ENCODE results near the gene WNT4. TPM values are rescaled to one million over a fixed set of nuclear protein-coding genes. Genes with fewer than 3 reads are reported as not detected.

WNT4 gene
- total RNA-seq, 1 donor = under 0.01 TPM

DNA sequence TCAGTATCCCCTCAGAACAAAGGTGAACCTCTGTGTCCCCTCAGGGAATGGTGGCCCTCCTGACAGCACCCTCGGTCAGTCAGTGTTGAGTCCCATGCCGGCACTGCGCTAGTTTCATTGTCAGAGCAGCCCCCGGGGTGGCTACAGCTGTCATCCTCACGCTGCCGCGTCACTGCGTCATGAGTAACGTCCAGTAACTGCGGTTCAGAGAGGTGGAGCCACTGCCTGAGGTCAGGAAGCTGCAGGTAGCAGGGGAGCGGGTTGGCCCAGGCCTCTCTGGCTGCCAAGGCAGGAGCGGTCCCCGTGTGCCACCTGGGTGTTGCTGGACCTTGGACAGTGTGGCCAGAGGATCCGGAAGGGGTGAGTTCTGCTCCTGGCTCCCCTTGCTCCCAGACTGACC is 20.2 kb upstream of the WNT4 start:
- no peak overlapping the region for H3K27ac ChIP-seq (ENCODE audit: low read depth, low read length)
- H3K4me3 ChIP-seq (ENCODE audit: insufficient read depth, low read length) = no peak overlapping the region
- no peak overlapping the region for H2AFZ ChIP-seq (ENCODE audit: low read length)
- no peaks in the 10 kb centered on the region for H3K4me1 ChIP-seq (ENCODE audit: insufficient read depth, low read length)
- peaks cover 2% of the 10 kb centered on the region for H3K27me3 ChIP-seq (ENCODE audit: insufficient read depth, low read length)
- no peaks in the 10 kb centered on the region for H3K36me3 ChIP-seq (ENCODE audit: insufficient read depth, low read length)
- no peaks in the 10 kb centered on the region for H3K79me2 ChIP-seq (ENCODE audit: insufficient read depth, low read length)
- no peak overlapping the region for H3K4me2 ChIP-seq (ENCODE audit: insufficient read depth, low read length)
- peak; percentile 43 for DNase-seq (ENCODE audit: insufficient read length, low spot score, missing footprints)
- TF ChIP-seq, protein P1, sequence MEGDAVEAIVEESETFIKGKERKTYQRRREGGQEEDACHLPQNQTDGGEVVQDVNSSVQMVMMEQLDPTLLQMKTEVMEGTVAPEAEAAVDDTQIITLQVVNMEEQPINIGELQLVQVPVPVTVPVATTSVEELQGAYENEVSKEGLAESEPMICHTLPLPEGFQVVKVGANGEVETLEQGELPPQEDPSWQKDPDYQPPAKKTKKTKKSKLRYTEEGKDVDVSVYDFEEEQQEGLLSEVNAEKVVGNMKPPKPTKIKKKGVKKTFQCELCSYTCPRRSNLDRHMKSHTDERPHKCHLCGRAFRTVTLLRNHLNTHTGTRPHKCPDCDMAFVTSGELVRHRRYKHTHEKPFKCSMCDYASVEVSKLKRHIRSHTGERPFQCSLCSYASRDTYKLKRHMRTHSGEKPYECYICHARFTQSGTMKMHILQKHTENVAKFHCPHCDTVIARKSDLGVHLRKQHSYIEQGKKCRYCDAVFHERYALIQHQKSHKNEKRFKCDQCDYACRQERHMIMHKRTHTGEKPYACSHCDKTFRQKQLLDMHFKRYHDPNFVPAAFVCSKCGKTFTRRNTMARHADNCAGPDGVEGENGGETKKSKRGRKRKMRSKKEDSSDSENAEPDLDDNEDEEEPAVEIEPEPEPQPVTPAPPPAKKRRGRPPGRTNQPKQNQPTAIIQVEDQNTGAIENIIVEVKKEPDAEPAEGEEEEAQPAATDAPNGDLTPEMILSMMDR (IDR thresholded peaks at IDR 0.05; ENCODE audit: extremely low read depth, low read depth, low read length) = no peak
- no peaks in the 10 kb centered on the region for H3K9me3 ChIP-seq (ENCODE audit: low read depth, low read length)
- H4K20me1 ChIP-seq (ENCODE audit: insufficient read depth, low read length) = no peaks in the 10 kb centered on the region

DNA sequence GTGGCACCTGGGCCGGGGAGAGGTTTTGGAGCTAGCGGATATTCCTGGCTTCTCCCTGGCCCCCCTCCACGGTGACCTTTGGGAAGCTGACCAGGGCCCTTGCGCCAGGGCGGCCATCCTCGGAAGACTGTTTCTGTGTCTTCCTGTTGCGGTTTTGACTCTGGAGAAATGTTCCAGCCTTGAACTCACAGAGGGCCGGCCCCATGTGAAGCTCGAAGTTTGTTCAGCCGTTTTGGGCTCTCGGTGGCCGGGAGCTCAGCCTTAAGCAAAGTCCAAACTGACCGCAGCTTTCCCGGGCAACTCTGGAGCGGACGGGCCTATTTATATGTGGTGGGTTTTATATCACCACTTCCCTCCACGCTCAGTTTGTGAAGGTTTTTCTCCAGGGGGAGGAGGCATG is 17.0 kb upstream of the WNT4 start:
- H2AFZ ChIP-seq (ENCODE audit: low read length) = peak overlapping the region; percentile 32
- H3K27ac ChIP-seq (ENCODE audit: low read depth, low read length) = no peak overlapping the region
- no peaks in the 10 kb centered on the region for H4K20me1 ChIP-seq (ENCODE audit: insufficient read depth, low read length)
- TF ChIP-seq, protein P1 (IDR thresholded peaks at IDR 0.05; ENCODE audit: extremely low read depth, low read depth, low read length) = no peak
- no peaks in the 10 kb centered on the region for H3K27me3 ChIP-seq (ENCODE audit: insufficient read depth, low read length)
- no peak overlapping the region for H3K4me2 ChIP-seq (ENCODE audit: insufficient read depth, low read length)
- H3K36me3 ChIP-seq (ENCODE audit: insufficient read depth, low read length) = no peaks in the 10 kb centered on the region
- no peak overlapping the region for H3K4me3 ChIP-seq (ENCODE audit: insufficient read depth, low read length)
- H3K4me1 ChIP-seq (ENCODE audit: insufficient read depth, low read length) = no peaks in the 10 kb centered on the region
- no peaks in the 10 kb centered on the region for H3K9me3 ChIP-seq (ENCODE audit: low read depth, low read length)
- no peaks in the 10 kb centered on the region for H3K79me2 ChIP-seq (ENCODE audit: insufficient read depth, low read length)
- peak; percentile 76 for DNase-seq (ENCODE audit: insufficient read length, low spot score, missing footprints)

GRCh38 chr1:22158654-22159053 is 15.8 kb upstream of the WNT4 start:
- Histone ChIP-seq H2AFZ (ENCODE audit: low read length) (no peak overlapping the region), H3K9me3 (ENCODE audit: low read depth, low read length) (no peaks in the 10 kb centered on the region), H3K79me2 (ENCODE audit: insufficient read depth, low read length) (no peaks in the 10 kb centered on the region), H3K36me3 (ENCODE audit: insufficient read depth, low read length) (no peaks in the 10 kb centered on the region), H4K20me1 (ENCODE audit: insufficient read depth, low read length) (no peaks in the 10 kb centered on the region), H3K4me1 (ENCODE audit: insufficient read depth, low read length) (no peaks in the 10 kb centered on the region), H3K27me3 (ENCODE audit: insufficient read depth, low read length) (peaks cover 2% of the 10 kb centered on the region), H3K4me3 (ENCODE audit: insufficient read depth, low read length) (no peak overlapping the region), H3K27ac (ENCODE audit: low read depth, low read length) (no peak overlapping the region), H3K4me2 (ENCODE audit: insufficient read depth, low read length) (no peak overlapping the region)
- peak; percentile 65 for DNase-seq (ENCODE audit: insufficient read length, low spot score, missing footprints)
- TF ChIP-seq, protein P1 (IDR thresholded peaks at IDR 0.05; ENCODE audit: extremely low read depth, low read depth, low read length) = no peak

DNA sequence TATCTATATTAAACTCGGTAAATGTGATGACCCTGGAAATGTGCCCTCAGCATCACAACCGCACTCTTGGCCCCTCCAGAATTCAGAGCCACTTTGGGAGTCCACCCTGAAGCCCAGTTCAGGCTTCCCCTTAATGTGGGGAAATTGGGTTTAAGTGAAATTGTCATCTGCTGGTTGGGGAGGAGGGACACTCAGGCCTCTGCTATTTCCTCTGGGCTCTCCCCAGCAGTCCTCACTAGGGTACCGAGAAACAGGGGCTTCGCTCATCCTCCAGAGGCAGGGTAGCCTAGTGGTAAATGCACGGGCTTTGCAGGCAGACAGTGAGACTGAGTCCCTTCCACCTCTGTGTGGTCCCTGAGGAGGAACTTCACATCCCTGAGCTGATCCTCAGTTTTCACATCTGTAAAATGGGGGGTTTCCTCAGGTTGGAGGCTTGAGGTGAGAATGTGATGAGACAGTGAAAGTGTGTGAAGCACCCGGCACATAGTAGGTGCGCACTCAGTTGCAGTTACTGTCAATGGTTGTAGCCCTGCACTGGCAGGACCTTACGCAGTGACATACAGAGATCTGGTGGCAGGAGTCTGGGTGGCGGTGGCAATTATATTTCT is 14.6 kb upstream of the WNT4 start:
- no peak overlapping the region for H3K4me3 ChIP-seq (ENCODE audit: insufficient read depth, low read length)
- H3K9me3 ChIP-seq (ENCODE audit: low read depth, low read length) = no peaks in the 10 kb centered on the region
- no peak overlapping the region for H3K27ac ChIP-seq (ENCODE audit: low read depth, low read length)
- H2AFZ ChIP-seq (ENCODE audit: low read length) = no peak overlapping the region
- DNase-seq (ENCODE audit: insufficient read length, low spot score, missing footprints) = peak; percentile 58
- no peaks in the 10 kb centered on the region for H3K36me3 ChIP-seq (ENCODE audit: insufficient read depth, low read length)
- TF ChIP-seq, protein P1 (IDR thresholded peaks at IDR 0.05; ENCODE audit: extremely low read depth, low read depth, low read length) = no peak
- H3K4me2 ChIP-seq (ENCODE audit: insufficient read depth, low read length) = no peak overlapping the region
- H3K4me1 ChIP-seq (ENCODE audit: insufficient read depth, low read length) = no peaks in the 10 kb centered on the region
- no peaks in the 10 kb centered on the region for H4K20me1 ChIP-seq (ENCODE audit: insufficient read depth, low read length)
- H3K79me2 ChIP-seq (ENCODE audit: insufficient read depth, low read length) = no peaks in the 10 kb centered on the region
- peaks cover 11% of the 10 kb centered on the region for H3K27me3 ChIP-seq (ENCODE audit: insufficient read depth, low read length)

Data from osteoblast (primary cell).